HFF-Myc (cell line): ENCODE data around the gene MAZ.

ENCODE experiments used
- DNase-seq: peaks from one replicate; pipeline ENCODE4 v3.0.0-alpha.2; 2011; ENCODE audit warnings: low read depth; ENCODE audit errors: extremely low read depth
- H3K4me3 ChIP-seq: replicated peaks from 2 replicates; pipeline ENCODE4 v1.5.1; 2011; ENCODE audit warnings: low read depth, mild to moderate bottlenecking, control low read depth, low read length
- CTCF ChIP-seq: IDR thresholded peaks from 2 replicates; pipeline ENCODE4 v1.5.1; 2012; ENCODE audit warnings: mild to moderate bottlenecking, low read depth, low read length, control low read depth; ENCODE audit errors: missing control alignments

The MAZ gene

GRCh38 chr16:29808219-29808900, 2.0 kb downstream of the MAZ start:
- peak overlapping the region; percentile 74 for H3K4me3 ChIP-seq
- no peak for DNase-seq
- TF ChIP-seq CTCF: no peak

GRCh38 chr16:29809031-29809747, 2.9 kb downstream of the MAZ start:
- no peak for TF ChIP-seq CTCF
- peak overlapping the region; percentile 74 for H3K4me3 ChIP-seq
- no peak for DNase-seq

DNA sequence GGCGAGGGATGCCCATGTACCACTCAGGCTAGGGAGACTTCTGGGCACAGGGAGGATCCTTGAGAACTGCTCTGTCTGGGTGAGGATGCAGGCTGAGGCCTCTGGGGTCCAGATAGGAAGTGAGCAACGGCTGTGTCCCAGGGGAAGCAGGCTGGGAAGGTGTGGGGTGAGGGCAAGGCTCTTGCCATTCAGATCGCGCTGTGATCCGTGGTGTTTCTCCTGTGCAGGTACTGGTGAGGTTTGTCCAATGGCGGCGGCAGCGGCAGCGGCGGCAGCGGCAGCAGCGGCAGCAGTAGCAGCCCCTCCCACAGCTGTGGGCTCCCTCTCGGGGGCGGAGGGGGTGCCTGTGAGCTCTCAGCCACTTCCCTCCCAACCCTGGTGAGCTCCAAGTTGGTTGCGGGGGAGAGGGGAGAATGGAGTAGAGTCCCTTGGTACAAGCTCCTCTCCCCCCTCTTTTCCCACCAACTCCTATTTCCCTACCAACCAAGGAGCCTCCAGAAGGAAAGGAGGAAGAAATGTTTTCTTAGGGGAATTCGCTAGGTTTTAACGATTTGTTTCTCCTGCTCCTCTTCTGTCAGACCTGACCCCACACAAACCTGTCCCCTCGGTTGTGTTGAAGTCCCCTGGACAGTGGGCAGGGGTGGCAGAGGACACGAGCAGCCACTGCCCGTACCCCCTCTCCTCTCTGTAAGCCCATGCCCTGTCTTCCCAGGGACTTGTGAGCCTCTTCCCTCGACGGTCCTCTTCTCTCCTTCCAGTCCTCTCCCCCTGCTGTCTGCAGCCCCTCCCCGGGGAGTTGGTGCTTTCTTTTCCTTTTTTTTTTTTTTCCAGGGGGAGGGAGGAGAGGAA, 3.7 kb downstream of the MAZ start:
- no peak for DNase-seq
- TF ChIP-seq CTCF: no peak
- peak overlapping the region; percentile 74 for H3K4me3 ChIP-seq

GRCh38 chr16:29810699-29811169, 4.4 kb downstream of the MAZ start:
- peak overlapping the region; percentile 74 for H3K4me3 ChIP-seq
- TF ChIP-seq CTCF: no peak
- DNase-seq: no peak

GRCh38 chr16:29811170-29811895, 5.0 kb downstream of the MAZ start:
- peak overlapping the region; percentile 74 for H3K4me3 ChIP-seq
- TF ChIP-seq CTCF: no peak
- peak; percentile 92 for DNase-seq
